ENCODE measurements around the gene LLCFC1. TPM values are rescaled to one million over a fixed set of nuclear protein-coding genes. Genes with fewer than 3 reads are reported as not detected.

LLCFC1 gene
- total and polyA plus RNA-seq, 2 of the 8 experiments (the other 6 are each of a cell fraction or from before 2014, with no cell fraction given) = not detected

- H3K4ac ChIP-seq (replicated peaks; ENCODE audit: insufficient read length, low read depth, low read length) = no peak overlapping the region
- H3K27me3 ChIP-seq (replicated peaks in 1 of 4; ENCODE audit: control insufficient read depth in 3 of 4, extremely low read depth in 1 of 4, insufficient read depth in 3 of 4, low read length in 3 of 4) = no peaks in the 10 kb centered on the region; a peak in 1 of 7 replicates
- no peak overlapping the region for H3K18ac ChIP-seq (ENCODE audit: extremely low read depth, low read length)
- H4K8ac ChIP-seq (ENCODE audit: extremely low read depth, insufficient read depth, low read length) = no peak overlapping the region
- H2BK20ac ChIP-seq (ENCODE audit: low read length) = no peak overlapping the region
- H3K79me1 ChIP-seq (ENCODE audit: low read depth, low read length) = no peaks in the 10 kb centered on the region
- no peaks in the 10 kb centered on the region for H3K9me3 ChIP-seq (ENCODE audit: insufficient read depth in 2 of 2, low read depth in 1 of 2, low read length in 1 of 2)
- H3K4me1 ChIP-seq (replicated peaks in 1 of 4; ENCODE audit: control insufficient read depth in 3 of 4, insufficient read depth in 4 of 4, low read length in 3 of 4) = no peaks in the 10 kb centered on the region
- FAIRE-seq (no peak), DNase-seq (ENCODE audit: low read depth in 1 of 2, low spot score in 2 of 2) (no peak)
- H4K5ac ChIP-seq (ENCODE audit: insufficient read length, low read depth, low read length) = no peak overlapping the region
- H2AK5ac ChIP-seq (ENCODE audit: low read depth, low read length) = no peak overlapping the region
- no peak overlapping the region for H3K4me2 ChIP-seq (ENCODE audit: insufficient read depth in 1 of 2, low read depth in 2 of 2, low read length in 2 of 2)
- H3K36me3 ChIP-seq (ENCODE audit: control insufficient read depth in 2 of 4, insufficient read depth in 4 of 4, low read length in 3 of 4) = no peaks in the 10 kb centered on the region
- H2AFZ ChIP-seq (ENCODE audit: low read length) = no peak overlapping the region
- no peak overlapping the region for H3K14ac ChIP-seq (ENCODE audit: insufficient read length)
- H3K27ac ChIP-seq (ENCODE audit: low read depth, low read length) = no peak overlapping the region
- H3K23me2 ChIP-seq (ENCODE audit: low read depth, low read length) = no peaks in the 10 kb centered on the region
- no peak overlapping the region for H3K56ac ChIP-seq (replicated peaks; ENCODE audit: insufficient read length, low read depth, low read length)
- 98% methylated on average over 4 of the region's 4 CpGs; no CpG with 5 or more reads in 1 of the 2 experiments for WGBS, 2 experiments (ENCODE audit: extremely low coverage in 1 of 2, insufficient coverage in 1 of 2, insufficient read length in 1 of 2, insufficient replicate concordance in 2 of 2, low coverage in 1 of 2, low lambda C conversion rate in 2 of 2, missing lambda C conversion rate in 1 of 2)
- H3K9ac ChIP-seq (replicated peaks in 1 of 4; ENCODE audit: extremely low read depth in 1 of 4, low read depth in 3 of 4, low read length in 3 of 4) = no peak overlapping the region
- no peaks in the 10 kb centered on the region for H3K79me2 ChIP-seq (ENCODE audit: control insufficient read depth in 1 of 2, insufficient read depth in 2 of 2, low read length in 2 of 2)
- no peak overlapping the region for H2BK15ac ChIP-seq (ENCODE audit: low read length)
- no peak overlapping the region for H2BK5ac ChIP-seq (ENCODE audit: low read depth, low read length)
- H2BK12ac ChIP-seq (ENCODE audit: low read depth, low read length) = no peak overlapping the region
- H3K23ac ChIP-seq (ENCODE audit: insufficient read length) = no peak overlapping the region
- no peaks in the 10 kb centered on the region for H4K20me1 ChIP-seq (replicated peaks in 1 of 2; ENCODE audit: control insufficient read depth in 1 of 2, insufficient read depth in 2 of 2, low read length in 2 of 2)
- POLR2A ChIA-PET (ENCODE audit: partially characterized antibody) = interaction anchor here (0.5 kb wide), 1 partner anchor 22 kb away, joined by 3 read pairs; no protein-coding TSS in a partner anchor
- TF ChIP-seq SRF (IDR thresholded peaks at IDR 0.05; ENCODE audit: low read depth, low read length) = no peak
- TF ChIP-seq RBBP5 (IDR thresholded peaks at IDR 0.05; ENCODE audit: borderline replicate concordance, low read depth, low read length) = no peak
- H2BK120ac ChIP-seq (replicated peaks; ENCODE audit: low read depth, low read length) = no peak overlapping the region
- CTCF ChIA-PET (ENCODE audit: partially characterized antibody) = interaction anchor here (3.0 kb wide), 1 partner anchor 54 kb away, joined by 10 read pairs; no protein-coding TSS in a partner anchor
- no peak overlapping the region for H3K4me3 ChIP-seq (ENCODE audit: extremely low read depth in 1 of 4, insufficient read depth in 2 of 4, low read depth in 3 of 4, low read length in 4 of 4)
- no peak overlapping the region for H4K91ac ChIP-seq (replicated peaks; ENCODE audit: insufficient read length, low read length)
Observed at GRCh38 chr7:142948603-142949002, 9.3 kb downstream of the LLCFC1 start.
